Neural progenitor cell (in vitro differentiated cells): ENCODE results near the gene GLCCI1. TPM values are rescaled to one million over a fixed set of nuclear protein-coding genes. Genes with fewer than 3 reads are reported as not detected.

Experiments
- DNase-seq: peaks from one replicate; pipeline ENCODE4 v3.0.0-alpha.2; 2016; ENCODE audit warnings: low spot score
- H2AFZ ChIP-seq: fragments of 200-600 bp; sonication (generic); replicated peaks from 2 replicates; pipeline ENCODE4 v1.6.1; 2016; ENCODE audit warnings: antibody characterized with exemption
- H3F3A ChIP-seq: fragments of 200-600 bp; sonication (generic); 2 replicates; pipeline ENCODE4 v1.6.1; 2016; ENCODE audit warnings: antibody characterized with exemption, low read depth
- H3K27ac ChIP-seq: fragments of 200-600 bp; sonication (generic); 2 replicates; pipeline ENCODE4 v1.5.1; 2016; ENCODE audit warnings: mild to moderate bottlenecking
- H3K27me3 ChIP-seq: fragments of 200-600 bp; sonication (generic); 2 replicates; pipeline ENCODE4 v1.6.1; 2016; ENCODE audit warnings: mild to moderate bottlenecking, moderate library complexity
- H3K36me3 ChIP-seq: fragments of 200-600 bp; sonication (generic); 2 replicates; pipeline ENCODE4 v1.5.1; 2016
- H3K4me1 ChIP-seq: fragments of 200-600 bp; sonication (generic); 2 replicates; pipeline ENCODE4 v1.6.1; 2016; ENCODE audit warnings: mixed run types
- H3K4me2 ChIP-seq: fragments of 200-600 bp; sonication (generic); 2 replicates; pipeline ENCODE4 v1.6.1; 2016
- H3K4me3 ChIP-seq: fragments of 200-600 bp; sonication (generic); 2 replicates; pipeline ENCODE4 v1.5.1; 2016
- H3K79me2 ChIP-seq: fragments of 200-600 bp; sonication (generic); 2 replicates; pipeline ENCODE4 v1.6.1; 2016; ENCODE audit warnings: low read depth
- H3K9ac ChIP-seq: fragments of 200-600 bp; sonication (generic); 2 replicates; pipeline ENCODE4 v1.6.1; 2016
- H3K9me3 ChIP-seq: fragments of 200-600 bp; sonication (generic); 2 replicates; pipeline ENCODE4 v1.5.1; 2016; ENCODE audit warnings: low read depth
- H4K20me1 ChIP-seq: fragments of 200-600 bp; sonication (generic); 2 replicates; pipeline ENCODE4 v1.6.1; 2016; ENCODE audit warnings: low read depth
- H3K27ac Mint-ChIP-seq: 3 replicates; pipeline ENCODE4 v1.8.0; 2021; ENCODE audit warnings: mixed read lengths
- H3K27me3 Mint-ChIP-seq: 2 replicates; pipeline ENCODE4 v1.8.0; 2022; ENCODE audit warnings: low read depth, mild to moderate bottlenecking, inconsistent platforms, moderate library complexity, mixed read lengths; ENCODE audit not compliant: insufficient read depth
- H3K36me3 Mint-ChIP-seq: 3 replicates; pipeline ENCODE4 v1.8.0; 2021; ENCODE audit warnings: mixed read lengths
- H3K4me1 Mint-ChIP-seq: 3 replicates; pipeline ENCODE4 v1.8.0; 2021; ENCODE audit warnings: mixed read lengths
- H3K4me3 Mint-ChIP-seq: 3 replicates; pipeline ENCODE4 v1.8.0; 2021; ENCODE audit warnings: mild to moderate bottlenecking, moderate library complexity, mixed read lengths
- H3K9me3 Mint-ChIP-seq: 3 replicates; pipeline ENCODE4 v1.8.0; 2020; ENCODE audit warnings: mixed read lengths
- EZH2 ChIP-seq: fragments of 200-600 bp; sonication (generic); IDR thresholded peaks from 2 replicates; pipeline ENCODE4 v1.6.1; 2017; ENCODE audit warnings: antibody characterized with exemption, mild to moderate bottlenecking, moderate library complexity
- EZH2phosphoT487 ChIP-seq: fragments of 200-600 bp; sonication (generic); IDR thresholded peaks from 2 replicates; pipeline ENCODE4 v1.6.1; 2017; ENCODE audit warnings: antibody characterized with exemption
- total RNA-seq: library from RNA; depleted of rRNA; stranded (reverse); fragments of >200 nt; gene quantifications from 2 replicates; pipeline ENCODE4 v1.2.3, GENCODE V29; 2015; ENCODE audit warnings: low replicate concordance
- TF ChIP-seq, protein P1 (sequence below): fragments of 200-600 bp; sonication (generic); IDR thresholded peaks from 2 replicates; pipeline ENCODE4 v1.5.1; 2017; ENCODE audit warnings: antibody characterized with exemption, mild to moderate bottlenecking

The GLCCI1 gene
- total RNA-seq, 1 donor from 2014 or later = 78.0 TPM

DNA sequence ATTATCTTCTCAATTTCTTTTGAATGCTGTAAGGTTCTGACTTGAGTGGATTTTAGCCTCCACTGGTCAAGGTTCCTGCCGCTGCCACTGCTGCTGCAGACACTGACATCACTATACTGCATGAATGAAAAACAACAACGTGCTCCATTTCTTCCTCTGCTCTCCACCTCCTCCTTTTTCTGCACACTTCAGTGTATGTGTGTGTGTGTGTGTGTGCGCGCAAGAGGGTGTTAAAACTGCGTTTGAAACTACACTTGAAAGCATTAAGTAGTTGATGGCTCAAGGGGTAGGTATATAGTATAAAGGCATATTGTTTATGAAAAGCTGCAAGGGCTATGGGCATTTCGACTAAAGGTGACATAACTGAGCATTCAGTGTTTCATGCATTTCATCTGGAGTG is 3.5 kb downstream of the GLCCI1 start:
- H3K27ac ChIP-seq = no peak overlapping the region
- H3K4me3 ChIP-seq = peak overlapping the region; percentile 93
- Mint-ChIP-seq H3K36me3 (peaks cover 10% of the 10 kb centered on the region), H3K27me3 (no peaks in the 10 kb centered on the region), H3K9me3 (no peaks in the 10 kb centered on the region), H3K4me3 (no peak overlapping the region), H3K27ac (no peak overlapping the region), H3K4me1 (peaks cover 15% of the 10 kb centered on the region)
- H3K9ac ChIP-seq = no peak overlapping the region
- no peaks in the 10 kb centered on the region for H3K27me3 ChIP-seq
- H3K4me1 ChIP-seq = peaks cover 43% of the 10 kb centered on the region
- H4K20me1 ChIP-seq = peaks cover 66% of the 10 kb centered on the region
- peaks cover 4% of the 10 kb centered on the region for H3F3A ChIP-seq
- TF ChIP-seq EZH2 (no peak), EZH2phosphoT487 (no peak)
- TF ChIP-seq, protein P1, sequence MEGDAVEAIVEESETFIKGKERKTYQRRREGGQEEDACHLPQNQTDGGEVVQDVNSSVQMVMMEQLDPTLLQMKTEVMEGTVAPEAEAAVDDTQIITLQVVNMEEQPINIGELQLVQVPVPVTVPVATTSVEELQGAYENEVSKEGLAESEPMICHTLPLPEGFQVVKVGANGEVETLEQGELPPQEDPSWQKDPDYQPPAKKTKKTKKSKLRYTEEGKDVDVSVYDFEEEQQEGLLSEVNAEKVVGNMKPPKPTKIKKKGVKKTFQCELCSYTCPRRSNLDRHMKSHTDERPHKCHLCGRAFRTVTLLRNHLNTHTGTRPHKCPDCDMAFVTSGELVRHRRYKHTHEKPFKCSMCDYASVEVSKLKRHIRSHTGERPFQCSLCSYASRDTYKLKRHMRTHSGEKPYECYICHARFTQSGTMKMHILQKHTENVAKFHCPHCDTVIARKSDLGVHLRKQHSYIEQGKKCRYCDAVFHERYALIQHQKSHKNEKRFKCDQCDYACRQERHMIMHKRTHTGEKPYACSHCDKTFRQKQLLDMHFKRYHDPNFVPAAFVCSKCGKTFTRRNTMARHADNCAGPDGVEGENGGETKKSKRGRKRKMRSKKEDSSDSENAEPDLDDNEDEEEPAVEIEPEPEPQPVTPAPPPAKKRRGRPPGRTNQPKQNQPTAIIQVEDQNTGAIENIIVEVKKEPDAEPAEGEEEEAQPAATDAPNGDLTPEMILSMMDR = no peak
- no peaks in the 10 kb centered on the region for H3K36me3 ChIP-seq
- H3K4me2 ChIP-seq = peak overlapping the region; percentile 94
- no peak overlapping the region for H2AFZ ChIP-seq
- no peaks in the 10 kb centered on the region for H3K9me3 ChIP-seq
- DNase-seq = peak; percentile 29
- peaks cover 76% of the 10 kb centered on the region for H3K79me2 ChIP-seq

- Histone ChIP-seq H3K4me3 (peak overlapping the region; percentile 11), H3K27me3 (no peaks in the 10 kb centered on the region), H2AFZ (no peak overlapping the region), H3K4me2 (peak overlapping the region; percentile 94), H3K79me2 (peaks cover 85% of the 10 kb centered on the region), H4K20me1 (peaks cover 75% of the 10 kb centered on the region), H3K9ac (no peak overlapping the region), H3K27ac (no peak overlapping the region), H3K36me3 (no peaks in the 10 kb centered on the region), H3K4me1 (peaks cover 39% of the 10 kb centered on the region), H3F3A (peaks cover 4% of the 10 kb centered on the region), H3K9me3 (no peaks in the 10 kb centered on the region)
- Mint-ChIP-seq H3K27ac (no peak overlapping the region), H3K4me1 (peaks cover 12% of the 10 kb centered on the region), H3K36me3 (peaks cover 13% of the 10 kb centered on the region), H3K27me3 (no peaks in the 10 kb centered on the region), H3K9me3 (no peaks in the 10 kb centered on the region), H3K4me3 (peak overlapping the region; percentile 51)
- TF ChIP-seq EZH2 = no peak
- TF ChIP-seq, protein P1 = no peak
- no peak for DNase-seq
These were observed 4.5 kb downstream of the GLCCI1 start for GRCh38 chr7:7972922-7973594.

DNA sequence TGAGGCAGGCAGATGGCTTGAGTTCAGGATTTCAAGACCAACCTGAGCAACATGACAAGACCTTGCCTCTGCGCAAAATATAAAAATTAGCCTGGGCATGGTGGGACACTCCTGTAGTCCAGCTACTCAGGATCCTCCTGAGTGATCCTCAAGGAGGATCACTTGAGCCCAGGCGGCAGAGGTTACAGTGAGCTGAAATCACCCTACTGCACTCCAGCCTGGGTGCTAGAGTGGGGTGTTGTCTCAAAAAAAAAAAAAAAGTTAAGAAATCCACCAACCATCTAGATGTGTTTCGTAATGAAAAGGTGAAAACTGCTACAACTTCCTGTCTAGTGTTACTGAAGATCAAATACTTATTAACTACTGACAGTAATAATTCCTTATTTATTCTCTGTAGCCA is 8.1 kb downstream of the GLCCI1 start:
- Histone ChIP-seq H3F3A (no peaks in the 10 kb centered on the region), H2AFZ (no peak overlapping the region), H3K36me3 (no peaks in the 10 kb centered on the region), H3K9me3 (no peaks in the 10 kb centered on the region), H3K27ac (no peak overlapping the region), H3K79me2 (peaks cover 99% of the 10 kb centered on the region), H3K4me1 (peaks cover 28% of the 10 kb centered on the region), H3K27me3 (no peaks in the 10 kb centered on the region), H3K4me3 (no peak overlapping the region), H4K20me1 (peaks cover 88% of the 10 kb centered on the region), H3K9ac (no peak overlapping the region), H3K4me2 (no peak overlapping the region)
- TF ChIP-seq EZH2 (no peak), EZH2phosphoT487 (no peak)
- TF ChIP-seq, protein P1 = no peak
- Mint-ChIP-seq H3K27ac (no peak overlapping the region), H3K4me1 (peaks cover 9% of the 10 kb centered on the region), H3K4me3 (no peak overlapping the region), H3K36me3 (peaks cover 13% of the 10 kb centered on the region), H3K9me3 (no peaks in the 10 kb centered on the region), H3K27me3 (no peaks in the 10 kb centered on the region)
- no peak for DNase-seq
